Activated CD4-positive, alpha-beta T cell treated with anti-CD3 and anti-CD28 coated beads, Interleukin-2, amount 50 U/mL, for 24 hours (primary cell): ENCODE data around the gene BTAF1.

Source experiments
- DNase-seq, 2 donors: peaks; one replicate each; pipeline ENCODE4 v3.0.0-alpha.2; 2020; ENCODE audit warnings: low read depth in 1 of 2, low spot score in 1 of 2

The BTAF1 gene

GRCh38 chr10:92047215-92047614 lies 123.6 kb downstream of the BTAF1 start:
- DNase-seq, result no peak

- no peak for DNase-seq
Observed at GRCh38 chr10:92052088-92052487, 128.5 kb downstream of the BTAF1 start.

- DNase-seq, result no peak
Observed at GRCh38 chr10:92052741-92053140, 129.2 kb downstream of the BTAF1 start.

GRCh38 chr10:92054807-92055206 lies 131.2 kb downstream of the BTAF1 start:
- no peak for DNase-seq

GRCh38 chr10:92062273-92062672 lies 138.7 kb downstream of the BTAF1 start:
- no peak for DNase-seq

- no peak for DNase-seq
Observed at GRCh38 chr10:92064506-92064905, 140.9 kb downstream of the BTAF1 start.

- no peak for DNase-seq
Observed at GRCh38 chr10:92066386-92066785, 142.8 kb downstream of the BTAF1 start.

GRCh38 chr10:92068900-92069299 lies 145.3 kb downstream of the BTAF1 start:
- DNase-seq, result no peak

GRCh38 chr10:92074126-92074887 lies 150.7 kb downstream of the BTAF1 start:
- DNase-seq, result no peak

GRCh38 chr10:92075829-92076228 lies 152.3 kb downstream of the BTAF1 start:
- DNase-seq, result no peak

GRCh38 chr10:92076722-92077121 lies 153.2 kb downstream of the BTAF1 start:
- no peak for DNase-seq

- no peak for DNase-seq
Observed at GRCh38 chr10:92079003-92079402, 155.4 kb downstream of the BTAF1 start.
